ENCODE results near the gene MEGF9.

DNA sequence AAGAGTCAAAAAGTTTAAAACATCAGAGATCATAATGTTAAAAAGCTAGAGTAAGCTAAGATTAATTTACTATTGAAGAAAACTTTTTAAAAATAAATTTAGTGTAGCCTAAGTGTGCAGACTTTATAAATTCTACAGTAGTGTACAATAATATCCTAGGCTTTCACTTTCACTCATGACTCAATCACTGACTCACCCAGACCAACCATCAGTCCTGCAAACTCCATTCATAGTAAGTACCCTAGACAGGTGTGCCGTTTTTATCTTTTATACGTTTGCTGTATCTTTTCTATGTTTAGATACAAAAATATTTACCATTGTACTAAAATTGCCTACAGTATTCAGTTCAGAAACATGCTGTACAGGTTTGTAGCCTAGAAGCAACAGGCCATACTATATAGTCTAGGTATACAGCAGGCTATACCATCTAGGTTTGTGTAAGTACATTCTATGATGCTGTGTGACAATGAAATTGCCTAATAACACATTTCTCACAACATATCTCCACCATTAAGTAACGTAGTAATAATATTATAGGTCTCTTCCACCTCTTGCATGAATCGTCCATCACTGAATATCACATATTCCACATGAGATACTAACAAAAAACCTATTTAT is 59.2 kb downstream of the MEGF9 start:
- TF ChIP-seq, protein P1, sequence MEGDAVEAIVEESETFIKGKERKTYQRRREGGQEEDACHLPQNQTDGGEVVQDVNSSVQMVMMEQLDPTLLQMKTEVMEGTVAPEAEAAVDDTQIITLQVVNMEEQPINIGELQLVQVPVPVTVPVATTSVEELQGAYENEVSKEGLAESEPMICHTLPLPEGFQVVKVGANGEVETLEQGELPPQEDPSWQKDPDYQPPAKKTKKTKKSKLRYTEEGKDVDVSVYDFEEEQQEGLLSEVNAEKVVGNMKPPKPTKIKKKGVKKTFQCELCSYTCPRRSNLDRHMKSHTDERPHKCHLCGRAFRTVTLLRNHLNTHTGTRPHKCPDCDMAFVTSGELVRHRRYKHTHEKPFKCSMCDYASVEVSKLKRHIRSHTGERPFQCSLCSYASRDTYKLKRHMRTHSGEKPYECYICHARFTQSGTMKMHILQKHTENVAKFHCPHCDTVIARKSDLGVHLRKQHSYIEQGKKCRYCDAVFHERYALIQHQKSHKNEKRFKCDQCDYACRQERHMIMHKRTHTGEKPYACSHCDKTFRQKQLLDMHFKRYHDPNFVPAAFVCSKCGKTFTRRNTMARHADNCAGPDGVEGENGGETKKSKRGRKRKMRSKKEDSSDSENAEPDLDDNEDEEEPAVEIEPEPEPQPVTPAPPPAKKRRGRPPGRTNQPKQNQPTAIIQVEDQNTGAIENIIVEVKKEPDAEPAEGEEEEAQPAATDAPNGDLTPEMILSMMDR (IDR thresholded peaks at IDR 0.05; ENCODE audit: insufficient read depth, low read length, poor library complexity, severe bottlenecking), result no peak
- no peak for TF ChIP-seq EZH2phosphoT487 (conservative IDR thresholded peaks at IDR 0.05; ENCODE audit: low read length)

Data from SU-DHL-6 (cell line).